ENCODE measurements around the gene TRIB2. TPM values are rescaled to one million over a fixed set of nuclear protein-coding genes. Genes with fewer than 3 reads are reported as not detected.

TRIB2 gene
- total and polyA plus RNA-seq, 2 donors from 2014 or later: 29.6 to 69.2 TPM

DNA sequence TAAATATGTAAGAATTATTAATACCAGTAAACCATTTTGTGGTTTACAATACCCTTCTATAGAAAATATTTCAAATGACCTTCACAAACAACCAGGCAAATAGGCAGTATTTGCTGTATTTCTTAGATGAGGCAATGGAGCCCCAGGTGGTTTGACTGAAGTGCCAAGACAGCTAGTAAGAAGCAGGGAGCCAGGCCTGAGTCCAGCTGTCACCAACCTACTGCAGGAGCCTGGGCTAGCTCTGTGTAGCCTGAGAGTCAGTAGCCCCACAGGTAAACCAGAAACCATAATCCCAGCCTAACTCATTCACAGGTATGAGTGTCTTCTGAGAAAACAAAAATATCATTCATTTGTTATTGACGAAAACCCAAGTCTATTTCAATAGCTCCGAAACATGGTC, 45.6 kb downstream of the TRIB2 start:
- H3K36me3 ChIP-seq (ENCODE audit: control insufficient read depth in 2 of 3, insufficient read depth in 3 of 3, low read length in 3 of 3): no peaks in the 10 kb centered on the region
- no peaks in the 10 kb centered on the region for H3K9me3 ChIP-seq (ENCODE audit: control insufficient read depth in 2 of 3, insufficient read depth in 1 of 3, low read length in 3 of 3)
- H3K4me1 ChIP-seq (ENCODE audit: control insufficient read depth in 2 of 3, insufficient read depth in 2 of 3, low read depth in 1 of 3, low read length in 3 of 3): no peaks in the 10 kb centered on the region
- no peak overlapping the region for H3K9ac ChIP-seq (ENCODE audit: low read length in 3 of 3)
- no peak overlapping the region for H3K27ac ChIP-seq (ENCODE audit: low read depth in 2 of 2, low read length in 2 of 2)
- H3K27me3 ChIP-seq (ENCODE audit: control insufficient read depth, insufficient read depth, low read length): no peaks in the 10 kb centered on the region
- no peak for DNase-seq
- no peak for FAIRE-seq
- intact Hi-C loops (cut with DNase I): no loop called here
- H3K4me3 ChIP-seq (ENCODE audit: low read length in 3 of 3): no peak overlapping the region
- TF ChIP-seq, protein P1, sequence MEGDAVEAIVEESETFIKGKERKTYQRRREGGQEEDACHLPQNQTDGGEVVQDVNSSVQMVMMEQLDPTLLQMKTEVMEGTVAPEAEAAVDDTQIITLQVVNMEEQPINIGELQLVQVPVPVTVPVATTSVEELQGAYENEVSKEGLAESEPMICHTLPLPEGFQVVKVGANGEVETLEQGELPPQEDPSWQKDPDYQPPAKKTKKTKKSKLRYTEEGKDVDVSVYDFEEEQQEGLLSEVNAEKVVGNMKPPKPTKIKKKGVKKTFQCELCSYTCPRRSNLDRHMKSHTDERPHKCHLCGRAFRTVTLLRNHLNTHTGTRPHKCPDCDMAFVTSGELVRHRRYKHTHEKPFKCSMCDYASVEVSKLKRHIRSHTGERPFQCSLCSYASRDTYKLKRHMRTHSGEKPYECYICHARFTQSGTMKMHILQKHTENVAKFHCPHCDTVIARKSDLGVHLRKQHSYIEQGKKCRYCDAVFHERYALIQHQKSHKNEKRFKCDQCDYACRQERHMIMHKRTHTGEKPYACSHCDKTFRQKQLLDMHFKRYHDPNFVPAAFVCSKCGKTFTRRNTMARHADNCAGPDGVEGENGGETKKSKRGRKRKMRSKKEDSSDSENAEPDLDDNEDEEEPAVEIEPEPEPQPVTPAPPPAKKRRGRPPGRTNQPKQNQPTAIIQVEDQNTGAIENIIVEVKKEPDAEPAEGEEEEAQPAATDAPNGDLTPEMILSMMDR (IDR thresholded peaks at IDR 0.05; ENCODE audit: borderline replicate concordance, extremely low read depth, insufficient read depth): no peak

DNA sequence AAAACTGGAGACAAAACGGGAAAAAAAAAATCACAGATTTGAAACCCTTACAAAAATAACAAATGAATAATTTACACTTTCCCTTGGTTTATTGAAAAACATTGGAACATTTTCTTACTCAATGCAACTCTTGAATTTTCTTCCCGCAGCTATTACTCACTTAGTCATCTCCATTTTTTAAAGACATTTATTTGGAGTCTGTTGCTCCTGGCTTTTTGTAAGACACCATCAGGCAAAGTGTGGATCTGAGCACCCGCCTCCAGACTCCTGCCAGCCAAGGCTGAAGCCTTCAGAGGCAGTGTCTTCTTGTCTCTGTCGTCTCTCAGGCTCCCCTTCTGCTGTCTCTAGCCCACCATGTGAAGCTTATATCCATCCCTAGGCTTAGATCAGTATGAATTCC, 46.2 kb downstream of the TRIB2 start:
- Histone ChIP-seq H3K27me3 (ENCODE audit: control insufficient read depth, insufficient read depth, low read length) (no peaks in the 10 kb centered on the region), H3K4me3 (ENCODE audit: low read length in 3 of 3) (no peak overlapping the region), H3K9me3 (ENCODE audit: control insufficient read depth in 2 of 3, insufficient read depth in 1 of 3, low read length in 3 of 3) (no peaks in the 10 kb centered on the region), H3K36me3 (ENCODE audit: control insufficient read depth in 2 of 3, insufficient read depth in 3 of 3, low read length in 3 of 3) (no peaks in the 10 kb centered on the region), H3K27ac (ENCODE audit: low read depth in 2 of 2, low read length in 2 of 2) (no peak overlapping the region), H3K9ac (ENCODE audit: low read length in 3 of 3) (no peak overlapping the region), H3K4me1 (ENCODE audit: control insufficient read depth in 2 of 3, insufficient read depth in 2 of 3, low read depth in 1 of 3, low read length in 3 of 3) (no peaks in the 10 kb centered on the region)
- FAIRE-seq: no peak
- TF ChIP-seq, protein P1 (IDR thresholded peaks at IDR 0.05; ENCODE audit: borderline replicate concordance, extremely low read depth, insufficient read depth): no peak
- no peak for DNase-seq
- intact Hi-C loops (cut with DNase I): no loop called here

DNA sequence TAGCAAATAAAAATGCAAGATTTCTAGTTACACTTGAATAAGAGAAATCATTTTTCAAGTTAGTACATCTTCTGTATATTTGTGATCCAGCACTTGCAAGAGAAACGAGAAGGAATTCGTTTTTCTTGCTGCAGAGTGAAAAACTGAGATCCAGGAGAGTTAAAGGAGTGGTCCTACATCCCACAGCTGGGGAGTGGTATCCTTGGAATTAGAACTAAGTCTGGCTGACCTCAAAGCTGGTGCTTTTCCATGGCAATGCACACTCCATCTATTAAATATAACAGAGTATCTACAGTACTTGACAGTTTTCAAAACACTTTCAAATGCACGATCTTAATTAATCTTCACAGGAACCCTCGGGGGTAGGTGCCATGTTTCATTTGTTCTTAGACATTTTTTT, 46.8 kb downstream of the TRIB2 start:
- FAIRE-seq (no peak), DNase-seq (no peak)
- Histone ChIP-seq H3K4me3 (ENCODE audit: low read length in 3 of 3) (no peak overlapping the region), H3K36me3 (ENCODE audit: control insufficient read depth in 2 of 3, insufficient read depth in 3 of 3, low read length in 3 of 3) (no peaks in the 10 kb centered on the region), H3K4me1 (ENCODE audit: control insufficient read depth in 2 of 3, insufficient read depth in 2 of 3, low read depth in 1 of 3, low read length in 3 of 3) (no peaks in the 10 kb centered on the region), H3K27ac (ENCODE audit: low read depth in 2 of 2, low read length in 2 of 2) (no peak overlapping the region), H3K9ac (ENCODE audit: low read length in 3 of 3) (no peak overlapping the region), H3K9me3 (ENCODE audit: control insufficient read depth in 2 of 3, insufficient read depth in 1 of 3, low read length in 3 of 3) (no peaks in the 10 kb centered on the region), H3K27me3 (ENCODE audit: control insufficient read depth, insufficient read depth, low read length) (no peaks in the 10 kb centered on the region)
- intact Hi-C loops (cut with DNase I): no loop called here
- TF ChIP-seq, protein P1 (IDR thresholded peaks at IDR 0.05; ENCODE audit: borderline replicate concordance, extremely low read depth, insufficient read depth): no peak

DNA sequence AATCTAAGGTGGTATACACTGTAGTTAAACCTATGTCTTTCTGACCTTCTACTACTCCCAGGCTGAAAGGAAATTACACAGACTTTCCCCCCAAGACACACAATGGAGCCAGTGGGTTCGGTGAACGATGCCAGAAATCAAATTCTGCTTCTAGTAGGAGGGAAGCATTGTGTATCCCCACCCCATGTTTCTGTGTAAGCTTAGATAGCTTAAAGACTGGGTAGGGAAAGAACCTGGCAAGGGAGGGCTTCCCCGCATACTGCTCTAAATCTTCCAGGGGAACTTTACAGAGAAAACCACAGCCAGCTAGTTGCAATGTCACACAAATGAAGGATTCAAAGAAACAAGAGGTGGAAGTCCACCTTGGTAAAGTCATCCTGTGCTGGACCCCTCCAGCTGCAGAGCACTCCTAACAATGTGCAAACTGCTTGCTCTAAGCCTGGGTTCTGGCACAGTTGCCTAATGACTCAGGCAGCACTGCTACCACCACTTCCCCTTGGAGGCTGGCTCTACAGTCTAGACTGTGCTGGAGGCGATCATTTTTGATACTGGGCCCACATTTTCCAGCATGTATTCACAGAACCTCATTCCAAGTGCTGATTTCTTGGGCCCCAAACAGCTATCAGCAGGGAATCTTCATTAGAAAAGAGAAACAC, 47.5 kb downstream of the TRIB2 start:
- no peaks in the 10 kb centered on the region for H3K27me3 ChIP-seq (ENCODE audit: control insufficient read depth, insufficient read depth, low read length)
- no peaks in the 10 kb centered on the region for H3K36me3 ChIP-seq (ENCODE audit: control insufficient read depth in 2 of 3, insufficient read depth in 3 of 3, low read length in 3 of 3)
- FAIRE-seq (no peak), DNase-seq (no peak)
- intact Hi-C loops (cut with DNase I): no loop called here
- H3K4me1 ChIP-seq (ENCODE audit: control insufficient read depth in 2 of 3, insufficient read depth in 2 of 3, low read depth in 1 of 3, low read length in 3 of 3): no peaks in the 10 kb centered on the region
- no peak overlapping the region for H3K9ac ChIP-seq (ENCODE audit: low read length in 3 of 3)
- TF ChIP-seq, protein P1 (IDR thresholded peaks at IDR 0.05; ENCODE audit: borderline replicate concordance, extremely low read depth, insufficient read depth): no peak
- no peak overlapping the region for H3K27ac ChIP-seq (ENCODE audit: low read depth in 2 of 2, low read length in 2 of 2)
- no peaks in the 10 kb centered on the region for H3K9me3 ChIP-seq (ENCODE audit: control insufficient read depth in 2 of 3, insufficient read depth in 1 of 3, low read length in 3 of 3)
- no peak overlapping the region for H3K4me3 ChIP-seq (ENCODE audit: low read length in 3 of 3)
